Measurements from ENCODE around the gene CCDC91.

Gene CCDC91

GRCh38 chr12:28190321-28191050 is at the start of gene CCDC91:
Gene CCDC91 (plus strand): TSS chr12:28190456. CDS start chr12:28257216, 66,760 bp downstream.
- peak; percentile 90 for DNase-seq (ENCODE audit: low spot score)

- DNase-seq (ENCODE audit: low spot score), result no peak
Observed at GRCh38 chr12:28144059-28144458, 46.2 kb upstream of the CCDC91 start.

- DNase-seq (ENCODE audit: low spot score), result no peak
Observed at GRCh38 chr12:28144532-28144931, 45.7 kb upstream of the CCDC91 start.

GRCh38 chr12:28145216-28145615 is 45.0 kb upstream of the CCDC91 start:
- DNase-seq (ENCODE audit: low spot score), result no peak

- no peak for DNase-seq (ENCODE audit: low spot score)
Observed at GRCh38 chr12:28149279-28149678, 41.0 kb upstream of the CCDC91 start.

- DNase-seq (ENCODE audit: low spot score), result no peak
Observed at GRCh38 chr12:28156362-28156761, 33.9 kb upstream of the CCDC91 start.

GRCh38 chr12:28156804-28157203 is 33.5 kb upstream of the CCDC91 start:
- DNase-seq (ENCODE audit: low spot score), result no peak

- DNase-seq (ENCODE audit: low spot score), result no peak
Observed at GRCh38 chr12:28158353-28158752, 31.9 kb upstream of the CCDC91 start.

- DNase-seq (ENCODE audit: low spot score), result no peak
Observed at GRCh38 chr12:28159688-28160087, 30.6 kb upstream of the CCDC91 start.

GRCh38 chr12:28161697-28162096 is 28.6 kb upstream of the CCDC91 start:
- no peak for DNase-seq (ENCODE audit: low spot score)

- no peak for DNase-seq (ENCODE audit: low spot score)
Observed at GRCh38 chr12:28162697-28163096, 27.6 kb upstream of the CCDC91 start.

- no peak for DNase-seq (ENCODE audit: low spot score)
Observed at GRCh38 chr12:28164644-28165275, 25.5 kb upstream of the CCDC91 start.

- no peak for DNase-seq (ENCODE audit: low spot score)
Observed at GRCh38 chr12:28167981-28168485, 22.2 kb upstream of the CCDC91 start.

GRCh38 chr12:28171356-28172060 is 18.7 kb upstream of the CCDC91 start:
- peak; percentile 18 for DNase-seq (ENCODE audit: low spot score)

- peak; percentile 70 for DNase-seq (ENCODE audit: low spot score)
Observed at GRCh38 chr12:28172434-28173030, 17.7 kb upstream of the CCDC91 start.

- no peak for DNase-seq (ENCODE audit: low spot score)
Observed at GRCh38 chr12:28173440-28173839, 16.8 kb upstream of the CCDC91 start.

- DNase-seq (ENCODE audit: low spot score), result no peak
Observed at GRCh38 chr12:28175098-28175589, 15.1 kb upstream of the CCDC91 start.

- DNase-seq (ENCODE audit: low spot score), result no peak
Observed at GRCh38 chr12:28176295-28176694, 14.0 kb upstream of the CCDC91 start.

GRCh38 chr12:28177461-28177860 is 12.8 kb upstream of the CCDC91 start:
- no peak for DNase-seq (ENCODE audit: low spot score)

- DNase-seq (ENCODE audit: low spot score), result no peak
Observed at GRCh38 chr12:28177905-28178304, 12.4 kb upstream of the CCDC91 start.

GRCh38 chr12:28178775-28179174 is 11.5 kb upstream of the CCDC91 start:
- DNase-seq (ENCODE audit: low spot score), result no peak

- no peak for DNase-seq (ENCODE audit: low spot score)
Observed at GRCh38 chr12:28180786-28181185, 9.5 kb upstream of the CCDC91 start.
